Measurements from ENCODE around the gene MYMX. TPM values are rescaled to one million over a fixed set of nuclear protein-coding genes. Genes with fewer than 3 reads are reported as not detected.

The MYMX gene
- total and polyA plus RNA-seq, 4 donors = 0.14 TPM; not detected in 3

GRCh38 chr6:44222486-44223318 lies 6.0 kb downstream of the MYMX start:
- H3K27me3 ChIP-seq (ENCODE audit: control insufficient read depth in 4 of 4, insufficient read depth in 4 of 4, low read length in 3 of 4) = no peaks in the 10 kb centered on the region
- DNase-seq (ENCODE audit: low spot score) = no peak
- peak overlapping the region in 2 of 3 donors; percentile 40 to 71 for H3K4me3 ChIP-seq (ENCODE audit: low read depth in 1 of 3, low read length in 3 of 3)
- no peak for TF ChIP-seq RAD21 (IDR thresholded peaks at IDR 0.05)
- TF ChIP-seq MAX (IDR thresholded peaks at IDR 0.05) = no peak
- no peak for TF ChIP-seq ZBTB33 (IDR thresholded peaks at IDR 0.05)
- no peak for TF ChIP-seq YY1 (IDR thresholded peaks at IDR 0.05)
- no peak for TF ChIP-seq FOXA1 (IDR thresholded peaks at IDR 0.05)
- no peak for TF ChIP-seq REST (IDR thresholded peaks at IDR 0.05)
- no peak for TF ChIP-seq JUND (IDR thresholded peaks at IDR 0.05)
- TF ChIP-seq FOXA2 (IDR thresholded peaks at IDR 0.05) = no peak
- no peak for TF ChIP-seq ATF3 (IDR thresholded peaks at IDR 0.05)
- no peak for TF ChIP-seq NR2F2 (IDR thresholded peaks at IDR 0.05)
- TF ChIP-seq GABPA (IDR thresholded peaks at IDR 0.05 in 1 of 2, conservative IDR thresholded peaks at IDR 0.05 in 1 of 2) = no peak
- no peak for TF ChIP-seq SP1 (IDR thresholded peaks at IDR 0.05)
- no peak for TF ChIP-seq CTCF (IDR thresholded peaks at IDR 0.05; ENCODE audit: low read depth, low read length, missing input control)
- no peak for TF ChIP-seq EGR1 (IDR thresholded peaks at IDR 0.05; ENCODE audit: low read depth in 2 of 2)
- no peak for TF ChIP-seq HNF4A (conservative IDR thresholded peaks at IDR 0.05)
- H3K4me1 ChIP-seq (ENCODE audit: control insufficient read depth in 4 of 4, insufficient read depth in 4 of 4, low read length in 3 of 4) = peaks cover 50 to 90% (median 72%) of the 10 kb centered on the region in 4 donors
- WGBS = 39% methylated on average over 26 of the region's 26 CpGs
- no peaks in the 10 kb centered on the region for H3K9me3 ChIP-seq (ENCODE audit: control insufficient read depth in 4 of 4, low read length in 3 of 4)
- peak overlapping the region; percentile 68 to 89 for H3K27ac ChIP-seq (ENCODE audit: low read depth in 1 of 2, low read length in 2 of 2)
- H3K36me3 ChIP-seq (ENCODE audit: control insufficient read depth in 4 of 4, insufficient read depth in 3 of 4, low read depth in 1 of 4, low read length in 3 of 4) = no peaks in the 10 kb centered on the region
- H3K9ac ChIP-seq (ENCODE audit: low read depth in 1 of 2, low read length in 2 of 2) = peak overlapping the region; percentile 3 to 24

Data from liver (tissue), 9 donors.